Naive thymus-derived CD4-positive, alpha-beta T cell (primary cell): ENCODE measurements around the gene NUP160. TPM values are rescaled to one million over a fixed set of nuclear protein-coding genes. Genes with fewer than 3 reads are reported as not detected.
"Not testable (repeated sequence)": the region's sequence is repeated elsewhere in the genome, so short reads cannot be mapped to it uniquely, and the experiment has no call there.

Source experiments
- ATAC-seq: fragments of 150-1000 bp; cut with Tn5 transposase; 2 replicates; pipeline ENCODE4 v1.10.0; 2021; ENCODE audit warnings: mild to moderate bottlenecking, moderate library complexity
- CTCF ChIA-PET: fragments of 350-600 bp; sonication (Branson Sonifier 250); formaldehyde crosslinking; loops from one replicate; lab custom pipeline; 2021; ENCODE audit warnings: antibody characterized with exemption; lab: Charles Lee
- POLR2A ChIA-PET: fragments of 350-600 bp; sonication (Branson Sonifier 250); formaldehyde crosslinking; loops from one replicate; lab custom pipeline; 2021; ENCODE audit warnings: antibody characterized with exemption, inconsistent platforms; lab: Charles Lee
- DNase-seq, 9 donors: peaks; one replicate each; pipeline versions ENCODE4 v3.0.0 to v3.0.0-alpha.2; 2020 to 2022; ENCODE audit warnings: mixed read lengths in 1 of 9
- H3K27ac ChIP-seq: one replicate; pipeline ENCODE4 v1.7.0; 2013; ENCODE audit warnings: mild to moderate bottlenecking, low read depth, low read length, moderate library complexity
- H3K27me3 ChIP-seq, 2 donors: one replicate each; pipeline ENCODE4 v1.7.0; 2013; ENCODE audit warnings: low read length in 2 of 2, mild to moderate bottlenecking in 2 of 2, moderate library complexity in 2 of 2; ENCODE audit not compliant: control insufficient read depth in 2 of 2, insufficient read depth in 2 of 2
- H3K36me3 ChIP-seq, 3 experiments: 1 replicate in 2 of 3; 2 replicates in 1 of 3; pipeline ENCODE4 v1.7.0; 2013; ENCODE audit warnings: low read length in 3 of 3, mild to moderate bottlenecking in 3 of 3, moderate library complexity in 1 of 3; ENCODE audit not compliant: insufficient read depth in 3 of 3, control insufficient read depth in 2 of 3
- H3K4me1 ChIP-seq, 2 donors: one replicate each; pipeline ENCODE4 v1.7.0; 2013; ENCODE audit warnings: low read length in 2 of 2, mild to moderate bottlenecking in 2 of 2, moderate library complexity in 1 of 2; ENCODE audit not compliant: control insufficient read depth in 2 of 2, insufficient read depth in 2 of 2
- H3K4me3 ChIP-seq: 2 replicates; pipeline ENCODE4 v1.7.0; 2013; ENCODE audit warnings: mild to moderate bottlenecking, low read length
- H3K9me3 ChIP-seq, 3 experiments: 1 replicate in 2 of 3; 2 replicates in 1 of 3; pipeline ENCODE4 v1.7.0; 2013; ENCODE audit warnings: low read length in 3 of 3; ENCODE audit not compliant: control insufficient read depth in 2 of 3
- H3K27ac Mint-ChIP-seq, 9 donors: one replicate each; pipeline ENCODE4 v1.8.0; 2020 to 2022; ENCODE audit warnings: mixed read lengths in 9 of 9, mild to moderate bottlenecking in 8 of 9, moderate library complexity in 5 of 9, inconsistent platforms in 2 of 9
- H3K27me3 Mint-ChIP-seq, 5 donors: one replicate each; pipeline ENCODE4 v1.8.0; 2021 to 2022; ENCODE audit warnings: mixed read lengths in 5 of 5, mild to moderate bottlenecking in 1 of 5
- H3K36me3 Mint-ChIP-seq, 5 donors: one replicate each; pipeline ENCODE4 v1.8.0; 2020 to 2022; ENCODE audit warnings: mixed read lengths in 5 of 5, mild to moderate bottlenecking in 3 of 5, inconsistent platforms in 1 of 5
- H3K4me1 Mint-ChIP-seq, 7 donors: one replicate each; pipeline ENCODE4 v1.8.0; 2020 to 2022; ENCODE audit warnings: mixed read lengths in 7 of 7, mild to moderate bottlenecking in 3 of 7, inconsistent platforms in 1 of 7
- H3K4me3 Mint-ChIP-seq, 10 donors: one replicate each; pipeline ENCODE4 v1.8.0; 2020 to 2022; ENCODE audit warnings: mild to moderate bottlenecking in 10 of 10, mixed read lengths in 10 of 10, moderate library complexity in 6 of 10, inconsistent platforms in 2 of 10
- H3K9me3 Mint-ChIP-seq, 11 donors: one replicate each; pipeline ENCODE4 v1.8.0; 2020 to 2022; ENCODE audit warnings: mixed read lengths in 11 of 11, mild to moderate bottlenecking in 4 of 11, inconsistent platforms in 1 of 11, moderate library complexity in 1 of 11
- intact Hi-C, 2 donors: fragments of 100-400 bp; cut with micrococcal nuclease; formaldehyde crosslinking; loops; one replicate each; pipeline ENCODE4 v1.15.1; 2023
- polyA plus RNA-seq, 2 donors: library from polyadenylated mRNA; unstranded; fragments of 300-500 nt; fragmentation: Illumina TruSeq; gene quantifications; one replicate each; pipeline ENCODE4 v1.2.3, GENCODE V29; 2021
- total RNA-seq, 6 experiments: library from RNA in 5 of 6; stranded (reverse) in 5 of 6; gene quantifications; 1 replicate in 5 of 6; 2 replicates in 1 of 6; pipeline ENCODE4 v1.2.3 and lab custom pipeline; 2021 to 2026

The NUP160 gene, protein sequence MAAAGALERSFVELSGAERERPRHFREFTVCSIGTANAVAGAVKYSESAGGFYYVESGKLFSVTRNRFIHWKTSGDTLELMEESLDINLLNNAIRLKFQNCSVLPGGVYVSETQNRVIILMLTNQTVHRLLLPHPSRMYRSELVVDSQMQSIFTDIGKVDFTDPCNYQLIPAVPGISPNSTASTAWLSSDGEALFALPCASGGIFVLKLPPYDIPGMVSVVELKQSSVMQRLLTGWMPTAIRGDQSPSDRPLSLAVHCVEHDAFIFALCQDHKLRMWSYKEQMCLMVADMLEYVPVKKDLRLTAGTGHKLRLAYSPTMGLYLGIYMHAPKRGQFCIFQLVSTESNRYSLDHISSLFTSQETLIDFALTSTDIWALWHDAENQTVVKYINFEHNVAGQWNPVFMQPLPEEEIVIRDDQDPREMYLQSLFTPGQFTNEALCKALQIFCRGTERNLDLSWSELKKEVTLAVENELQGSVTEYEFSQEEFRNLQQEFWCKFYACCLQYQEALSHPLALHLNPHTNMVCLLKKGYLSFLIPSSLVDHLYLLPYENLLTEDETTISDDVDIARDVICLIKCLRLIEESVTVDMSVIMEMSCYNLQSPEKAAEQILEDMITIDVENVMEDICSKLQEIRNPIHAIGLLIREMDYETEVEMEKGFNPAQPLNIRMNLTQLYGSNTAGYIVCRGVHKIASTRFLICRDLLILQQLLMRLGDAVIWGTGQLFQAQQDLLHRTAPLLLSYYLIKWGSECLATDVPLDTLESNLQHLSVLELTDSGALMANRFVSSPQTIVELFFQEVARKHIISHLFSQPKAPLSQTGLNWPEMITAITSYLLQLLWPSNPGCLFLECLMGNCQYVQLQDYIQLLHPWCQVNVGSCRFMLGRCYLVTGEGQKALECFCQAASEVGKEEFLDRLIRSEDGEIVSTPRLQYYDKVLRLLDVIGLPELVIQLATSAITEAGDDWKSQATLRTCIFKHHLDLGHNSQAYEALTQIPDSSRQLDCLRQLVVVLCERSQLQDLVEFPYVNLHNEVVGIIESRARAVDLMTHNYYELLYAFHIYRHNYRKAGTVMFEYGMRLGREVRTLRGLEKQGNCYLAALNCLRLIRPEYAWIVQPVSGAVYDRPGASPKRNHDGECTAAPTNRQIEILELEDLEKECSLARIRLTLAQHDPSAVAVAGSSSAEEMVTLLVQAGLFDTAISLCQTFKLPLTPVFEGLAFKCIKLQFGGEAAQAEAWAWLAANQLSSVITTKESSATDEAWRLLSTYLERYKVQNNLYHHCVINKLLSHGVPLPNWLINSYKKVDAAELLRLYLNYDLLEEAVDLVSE (N-terminal part only)
- 10 to 100 TPM; 53.9 to 68.0 (median 65.5) TPM for total RNA-seq
- polyA plus RNA-seq = 10 to 100 TPM; 35.1 to 53.9 TPM
- 94.4 reads per million, percentile 83 among the genes with 10 or more reads in this experiment for total RNA-seq (lab: John Stamatoyannopoulos, UW)

DNA sequence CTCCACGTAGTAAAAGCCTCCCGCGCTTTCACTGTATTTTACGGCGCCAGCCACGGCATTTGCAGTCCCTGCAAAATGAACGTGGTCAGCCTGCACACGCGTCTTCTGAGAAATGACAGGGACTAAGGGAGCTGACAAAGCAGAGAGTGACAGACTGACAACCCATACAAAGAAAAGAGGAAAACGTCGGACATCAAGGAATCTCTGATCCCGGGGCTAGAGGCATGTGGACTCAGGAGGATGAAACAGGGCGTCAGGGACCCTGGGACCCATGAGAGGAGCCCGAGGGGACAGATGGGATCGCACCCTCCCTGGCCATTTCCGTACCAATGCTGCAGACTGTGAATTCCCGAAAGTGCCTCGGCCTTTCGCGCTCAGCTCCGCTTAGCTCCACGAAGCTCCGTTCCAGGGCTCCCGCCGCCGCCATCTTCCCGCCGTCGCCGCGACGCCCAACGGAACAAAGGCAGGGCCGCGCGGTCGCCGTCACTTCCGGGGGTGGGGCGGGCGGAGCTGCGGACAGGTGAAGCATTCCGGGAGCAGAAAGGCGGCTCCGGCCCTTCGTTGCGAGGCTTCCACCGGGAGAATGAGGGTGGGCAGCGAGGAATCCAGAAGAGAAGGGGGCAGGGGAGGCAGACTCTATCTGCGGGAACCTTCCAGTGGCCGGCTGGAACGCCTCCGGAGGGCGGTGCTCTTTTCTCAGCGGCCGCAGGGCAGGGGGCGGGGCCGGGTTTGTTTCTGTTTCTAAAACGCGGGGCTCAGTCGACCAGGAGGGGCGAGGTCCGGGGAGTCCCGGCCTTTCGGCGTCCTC, at the start of gene NUP160:
NUP160 (minus strand) TSS at position 459 of the 808 bp plus-strand sequence; CDS start at position 427, 32 bp downstream.
- H3K27ac Mint-ChIP-seq = peak within 1 kb of the TSS; percentile 72 to 100 (median 98)
- H3K4me3 ChIP-seq = peak within 1 kb of the TSS; percentile 88

DNA sequence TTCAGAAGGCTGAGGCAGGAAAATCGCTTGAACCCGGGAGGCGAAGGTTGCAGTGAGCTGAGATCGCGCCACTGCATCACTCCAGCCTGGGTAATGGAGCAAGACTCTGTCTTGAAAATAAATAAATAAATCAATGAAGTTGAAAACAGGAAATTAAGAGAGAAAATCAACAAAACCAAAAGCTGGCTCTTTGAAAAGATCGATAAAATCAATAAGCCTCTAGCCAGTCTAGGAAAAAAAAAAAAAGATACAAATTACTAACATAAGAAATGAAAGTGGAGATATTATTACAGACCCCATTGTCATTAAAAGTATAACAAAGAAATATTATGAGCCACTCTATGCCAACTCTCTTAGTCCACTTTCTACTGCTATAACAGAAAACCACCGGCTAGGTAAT, 48.0 kb upstream of the NUP160 start:
- H3K27ac Mint-ChIP-seq = peak overlapping the region in 1 of 9 donors; percentile 51
- ChIA-PET POLR2A (interaction anchor here (0.7 kb wide), 1 partner anchor 121 kb away, joined by 3 read pairs; no protein-coding TSS in a partner anchor), CTCF (no interaction called here)
- Histone ChIP-seq H3K27me3 (no peaks in the 10 kb centered on the region), H3K4me1 (peaks cover 7 to 9% of the 10 kb centered on the region in 2 donors), H3K36me3 (no peaks in the 10 kb centered on the region), H3K27ac (no peak overlapping the region), H3K4me3 (no peak overlapping the region), H3K9me3 (no peaks in the 10 kb centered on the region)
- no peak overlapping the region for H3K4me3 Mint-ChIP-seq
- H3K4me1 Mint-ChIP-seq = peaks cover 0 to 16% (median 11%) of the 10 kb centered on the region in 7 donors
- H3K9me3 Mint-ChIP-seq = no peaks in the 10 kb centered on the region
- no peak for DNase-seq
- ATAC-seq = no peak
- peaks cover 0 to 4% (median 0%) of the 10 kb centered on the region in 5 donors for H3K36me3 Mint-ChIP-seq
- intact Hi-C loops = no loop called here
- peaks cover 0 to 19% (median 0%) of the 10 kb centered on the region in 5 donors for H3K27me3 Mint-ChIP-seq

More for the DNA sequence above, at the start of gene NUP160:
- H3K9me3 ChIP-seq = no peaks in the 10 kb centered on the region
- peaks cover 38 to 71% (median 62%) of the 10 kb centered on the region in 7 donors for H3K4me1 Mint-ChIP-seq
- peaks cover 12 to 66% of the 10 kb centered on the region in 2 donors for H3K4me1 ChIP-seq
- peaks cover 5 to 14% (median 10%) of the 10 kb centered on the region in 5 donors for H3K36me3 Mint-ChIP-seq
- H3K36me3 ChIP-seq = peaks cover 0 to 30% (median 3%) of the 10 kb centered on the region in 3 experiments
- no peaks in the 10 kb centered on the region for H3K9me3 Mint-ChIP-seq
- ChIA-PET CTCF (interaction anchor here (0.6 kb wide), 2 partner anchors 64 to 475 kb away, joined by 3 to 6 read pairs; no protein-coding TSS in a partner anchor), POLR2A (interaction anchor here (0.6 to 1.3 kb wide), 15 partner anchors 9 to 1685 kb away, joined by 3 to 8 read pairs (median 4); partner anchors contain the start of genes DDB2 and FNBP4)
- ATAC-seq (peak; percentile 92), DNase-seq (peak; percentile 78 to 92 (median 85))
- peak within 1 kb of the TSS; percentile 97 for H3K27ac ChIP-seq
- H3K27me3 Mint-ChIP-seq = peaks cover 0 to 2% (median 0%) of the 10 kb centered on the region in 5 donors
- H3K27me3 ChIP-seq = no peaks in the 10 kb centered on the region
- H3K4me3 Mint-ChIP-seq = peak within 1 kb of the TSS; percentile 88 to 100 (median 98)
- intact Hi-C loops = loop anchor here (1.0 to 5.0 kb wide), 12 partner anchors 81 to 1147 kb away; partner anchors contain the start of genes FNBP4 (in 2 of the 2), MTCH2 (in 2 of the 2), AGBL2 (in 1 of the 2) and ARHGAP1 (in 1 of the 2)

DNA sequence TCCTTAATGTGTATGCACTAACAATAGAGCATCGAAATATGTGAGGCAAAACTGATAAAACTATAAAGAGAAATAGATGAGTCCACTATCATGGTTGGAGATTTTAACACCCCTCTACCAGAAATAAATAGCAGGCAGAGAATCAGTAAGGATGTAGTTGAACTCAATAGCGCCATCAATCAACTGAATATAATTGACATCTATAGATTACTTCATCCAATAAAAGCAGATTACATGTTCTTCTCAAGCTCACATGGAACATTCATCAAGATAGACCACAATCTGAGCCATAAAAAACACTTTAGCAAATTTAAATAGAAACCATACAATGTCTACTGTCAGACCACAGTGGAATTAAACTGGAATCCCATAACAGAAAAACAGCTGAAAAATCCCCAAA, 46.9 kb upstream of the NUP160 start:
- POLR2A ChIA-PET = no interaction called here
- no peaks in the 10 kb centered on the region for H3K9me3 ChIP-seq
- Mint-ChIP-seq H3K4me3 (no peak overlapping the region), H3K27me3 (peaks cover 0 to 22% (median 0%) of the 10 kb centered on the region in 5 donors), H3K4me1 (peaks cover 4 to 18% (median 12%) of the 10 kb centered on the region in 7 donors), H3K9me3 (no peaks in the 10 kb centered on the region), H3K27ac (no peak overlapping the region), H3K36me3 (peaks cover 0 to 4% (median 0%) of the 10 kb centered on the region in 5 donors)
- H3K27ac ChIP-seq = no peak overlapping the region
- peaks cover 6 to 13% of the 10 kb centered on the region in 2 donors for H3K4me1 ChIP-seq
- H3K36me3 ChIP-seq = no peaks in the 10 kb centered on the region
- H3K4me3 ChIP-seq = no peak overlapping the region
- no peak for DNase-seq
- no peak for ATAC-seq
- intact Hi-C loops = no loop called here
- no peaks in the 10 kb centered on the region for H3K27me3 ChIP-seq
- CTCF ChIA-PET = no interaction called here

DNA sequence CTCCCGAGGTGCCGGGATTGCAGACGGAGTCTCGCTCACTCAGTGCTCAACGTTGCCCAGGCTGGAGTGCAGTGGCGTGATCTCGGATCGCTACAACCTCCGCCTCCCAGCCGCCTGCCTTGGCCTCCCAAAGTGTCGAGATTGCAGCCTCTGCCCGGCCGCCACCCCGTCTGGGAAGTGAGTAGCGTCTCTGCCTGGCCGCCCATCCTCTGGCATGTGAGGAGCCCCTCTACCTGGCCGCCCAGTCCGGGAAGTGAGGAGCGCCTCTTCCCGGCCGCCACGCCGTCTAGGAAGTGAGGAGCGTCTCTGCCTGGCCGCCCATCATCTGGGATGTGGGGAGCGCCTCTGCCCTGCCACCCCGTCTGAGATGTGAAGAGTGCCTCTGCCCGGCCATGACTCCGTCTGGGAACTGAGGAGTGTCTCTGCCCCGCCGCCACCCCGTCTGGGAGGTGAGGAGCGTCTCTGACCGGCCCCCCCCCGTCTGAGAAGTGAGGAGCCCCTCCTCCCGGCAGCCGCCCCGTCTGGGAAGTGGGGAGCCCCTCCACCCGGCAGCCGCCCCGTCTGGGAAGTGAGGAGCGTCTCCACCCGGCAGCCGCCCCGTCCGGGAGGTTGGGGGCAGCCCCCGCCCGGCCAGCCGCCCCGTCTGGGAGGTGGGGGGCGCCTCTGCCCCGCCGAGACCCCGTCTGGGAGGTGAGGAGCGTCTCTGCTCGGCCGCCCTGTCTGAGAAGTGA, 44.6 kb upstream of the NUP160 start:
- ATAC-seq, H3K27ac Mint-ChIP-seq, DNase-seq, H3K4me3 Mint-ChIP-seq, H3K4me3 ChIP-seq, POLR2A ChIA-PET, H3K9me3 ChIP-seq, H3K36me3 ChIP-seq, H3K36me3 Mint-ChIP-seq, H3K27ac ChIP-seq, intact Hi-C loops, H3K9me3 Mint-ChIP-seq, CTCF ChIA-PET, H3K27me3 ChIP-seq: not testable (repeated sequence)
- Mint-ChIP-seq H3K27me3 (peaks cover 0 to 22% (median 0%) of the 10 kb centered on the region in 5 donors), H3K4me1 (peaks cover 8 to 32% (median 26%) of the 10 kb centered on the region in 7 donors)
- peaks cover 6 to 25% of the 10 kb centered on the region in 2 donors for H3K4me1 ChIP-seq

DNA sequence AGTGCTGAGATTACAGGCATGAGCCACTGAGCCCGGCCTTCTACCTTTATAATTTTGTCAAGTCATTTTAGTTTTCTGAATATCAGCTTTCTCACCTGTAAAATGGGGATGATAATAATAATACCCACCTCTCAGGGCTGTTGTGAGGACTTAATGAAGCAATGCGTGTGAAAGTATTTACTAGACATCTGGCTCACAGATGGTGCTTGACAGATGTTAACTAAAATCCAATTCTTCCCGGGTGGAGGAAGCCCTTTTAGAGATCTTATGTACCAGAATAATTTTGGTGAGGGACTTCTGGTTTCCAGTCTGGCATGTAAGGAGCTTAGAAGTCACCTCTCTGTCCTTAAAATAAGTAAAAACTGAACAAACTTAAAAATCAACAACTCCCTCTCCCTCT, 43.7 kb upstream of the NUP160 start:
- H3K27me3 Mint-ChIP-seq = peaks cover 0 to 22% (median 0%) of the 10 kb centered on the region in 5 donors
- POLR2A ChIA-PET = no interaction called here
- CTCF ChIA-PET = interaction anchor here (0.6 kb wide), 1 partner anchor 190 kb away, joined by 4 read pairs; no protein-coding TSS in a partner anchor

More for the DNA sequence above, 43.7 kb upstream of the NUP160 start:
- Mint-ChIP-seq H3K36me3 (peaks cover 0 to 4% (median 0%) of the 10 kb centered on the region in 5 donors), H3K9me3 (no peaks in the 10 kb centered on the region), H3K4me1 (peaks cover 8 to 40% (median 33%) of the 10 kb centered on the region in 7 donors), H3K27ac (no peak overlapping the region), H3K4me3 (no peak overlapping the region)
- H3K4me3 ChIP-seq = no peak overlapping the region
- DNase-seq = no peak
- no peaks in the 10 kb centered on the region for H3K36me3 ChIP-seq
- no peaks in the 10 kb centered on the region for H3K27me3 ChIP-seq
- no peak for ATAC-seq
- H3K4me1 ChIP-seq = peaks cover 6 to 33% of the 10 kb centered on the region in 2 donors
- H3K9me3 ChIP-seq = no peaks in the 10 kb centered on the region
- intact Hi-C loops = no loop called here
- no peak overlapping the region for H3K27ac ChIP-seq
